ENCODE data around the gene KDM7A.
"Not testable (repeated sequence)": the region's sequence is repeated elsewhere in the genome, so short reads cannot be mapped to it uniquely, and the experiment has no call there.

Gene KDM7A

GRCh38 chr7:140161047-140161446 lies 15.7 kb downstream of the KDM7A start:
- DNase-seq (ENCODE audit: low read depth in 1 of 2, low spot score in 1 of 2) = no peak

GRCh38 chr7:140160308-140160707 lies 16.5 kb downstream of the KDM7A start:
- no peak for DNase-seq (ENCODE audit: low read depth in 1 of 2, low spot score in 1 of 2)

DNA sequence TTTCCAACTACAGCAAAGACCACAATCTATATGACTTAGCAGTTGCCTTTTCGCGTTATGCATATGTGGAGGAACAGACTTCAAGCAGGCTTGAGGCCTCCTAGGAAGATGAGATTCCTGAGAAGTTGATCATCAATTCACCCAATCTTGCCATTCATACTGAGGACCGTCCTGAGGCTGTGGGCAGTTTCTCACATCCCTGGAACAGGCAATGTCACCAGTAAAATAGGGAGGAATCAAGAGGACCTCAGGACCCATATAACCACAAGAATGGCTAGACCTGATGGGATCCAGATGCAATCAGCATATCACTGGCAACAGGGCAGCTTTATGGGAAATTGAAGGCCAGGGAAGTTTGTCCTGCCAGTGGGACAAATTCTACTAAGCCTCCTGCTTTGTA lies 17.3 kb downstream of the KDM7A start:
- DNase-seq (ENCODE audit: low read depth in 1 of 2, low spot score in 1 of 2) = no peak

DNA sequence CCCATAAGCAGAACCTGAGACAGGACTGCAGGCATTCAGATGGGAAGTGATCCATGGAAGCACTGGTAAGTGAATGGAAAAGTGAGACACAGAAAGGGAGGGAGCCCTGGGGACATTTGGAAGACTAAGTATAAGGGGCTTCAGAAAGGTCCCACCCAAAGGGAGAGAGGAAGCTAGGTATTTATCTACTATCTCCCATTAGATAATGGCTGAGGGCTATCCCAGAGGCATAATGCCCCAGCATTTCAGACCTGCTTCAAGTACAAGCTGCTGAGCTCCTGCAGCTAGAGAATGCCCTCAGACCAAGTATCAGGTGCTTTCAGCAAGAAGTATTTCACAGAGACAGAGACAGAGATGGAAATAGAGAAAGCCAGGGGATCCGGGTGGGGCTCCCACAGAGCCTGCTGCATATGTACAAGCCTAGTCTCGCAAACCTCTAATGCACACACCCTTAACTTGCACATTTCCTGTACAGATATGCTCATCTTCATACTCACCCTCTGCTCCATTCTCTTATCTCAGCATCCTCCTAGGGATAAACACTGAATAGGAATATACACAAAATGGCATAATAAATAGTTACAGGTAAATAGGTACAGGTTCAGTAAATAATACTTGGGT lies 20.2 kb downstream of the KDM7A start:
- no peak for DNase-seq (ENCODE audit: low read depth in 1 of 2, low spot score in 1 of 2)

DNA sequence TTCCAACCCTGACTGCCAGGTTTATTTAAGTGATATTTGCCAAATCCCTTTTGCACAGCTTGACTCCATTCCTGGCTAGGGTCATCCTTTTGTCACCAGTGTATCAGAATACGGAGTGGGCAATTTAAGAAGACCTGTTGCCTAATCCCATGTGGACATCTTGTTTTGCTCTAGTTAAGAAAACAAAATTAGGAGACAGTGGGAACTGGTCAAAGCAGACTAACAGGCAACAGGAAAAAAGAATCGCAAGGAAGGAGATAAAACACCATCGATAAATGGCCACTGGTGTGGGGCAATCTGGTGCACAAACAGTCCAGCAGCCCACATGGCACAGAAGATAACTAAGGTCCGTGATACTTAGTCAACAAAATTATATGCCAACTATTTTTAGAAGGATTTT lies 21.4 kb downstream of the KDM7A start:
- no peak for DNase-seq (ENCODE audit: low read depth in 1 of 2, low spot score in 1 of 2)

DNA sequence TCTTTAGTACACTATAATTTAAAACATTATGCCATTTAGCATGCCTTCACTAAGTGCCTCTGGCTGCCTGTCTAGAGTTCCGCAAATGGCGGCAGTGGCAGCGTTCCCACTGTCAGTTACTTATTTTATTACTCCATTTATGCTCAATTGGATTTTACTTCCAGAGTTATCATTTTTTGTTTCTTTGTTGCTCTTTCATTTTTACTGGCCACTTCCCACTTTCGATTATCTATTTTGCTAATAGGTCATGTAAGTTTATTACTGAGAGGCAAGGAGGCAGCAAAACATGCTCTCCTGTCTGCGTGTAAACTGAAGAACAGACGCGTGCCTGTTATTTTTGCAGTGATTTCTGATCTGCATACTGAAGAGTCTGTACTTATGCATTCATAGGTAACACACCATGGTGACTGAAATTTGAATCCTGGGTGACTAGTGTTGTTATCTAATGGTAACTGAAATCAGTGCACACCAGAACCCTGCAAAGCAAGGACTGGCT lies 23.1 kb downstream of the KDM7A start:
- no peak for DNase-seq (ENCODE audit: low read depth in 1 of 2, low spot score in 1 of 2)

DNA sequence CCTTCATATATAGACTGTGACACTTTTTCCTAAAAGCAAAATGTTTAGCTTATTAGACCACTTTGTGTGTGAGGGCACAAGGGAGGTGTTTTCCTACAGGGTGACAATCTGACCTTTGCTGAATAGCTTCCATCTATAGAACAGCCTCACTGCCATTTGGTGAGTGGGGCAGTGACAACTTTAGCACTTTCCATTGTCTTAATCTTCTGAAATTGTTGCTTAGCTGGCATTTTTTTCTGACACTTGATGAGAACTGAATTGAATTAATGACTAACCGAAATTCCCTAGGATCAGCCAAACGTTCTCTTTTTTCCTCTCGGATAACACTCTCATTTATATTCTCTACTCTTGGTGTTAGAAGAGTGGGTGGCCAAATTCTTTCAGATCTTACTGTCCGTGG lies 30.2 kb downstream of the KDM7A start:
- no peak for DNase-seq (ENCODE audit: low read depth in 1 of 2, low spot score in 1 of 2)

DNA sequence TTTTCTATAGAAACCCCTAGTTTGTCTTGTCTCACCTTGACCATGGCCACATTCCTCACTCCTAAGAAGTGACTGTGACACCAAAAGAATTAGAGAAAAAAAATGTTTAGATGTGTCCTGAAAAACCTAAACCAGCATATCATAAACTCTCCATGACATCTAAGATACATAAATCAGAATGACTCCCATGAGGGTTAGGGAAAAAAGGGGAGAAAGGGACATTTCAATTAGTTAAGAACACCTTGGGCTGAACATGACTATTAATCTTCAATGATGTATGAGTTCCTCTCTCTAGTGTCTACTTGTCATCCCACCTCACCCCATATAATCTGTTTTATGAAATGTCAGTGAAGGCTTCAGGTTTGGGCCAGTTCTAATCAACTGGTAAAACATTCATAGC lies 31.1 kb downstream of the KDM7A start:
- DNase-seq (ENCODE audit: low read depth in 1 of 2, low spot score in 1 of 2) = no peak

GRCh38 chr7:140144821-140145220 lies 32.0 kb downstream of the KDM7A start:
- no peak for DNase-seq (ENCODE audit: low read depth in 1 of 2, low spot score in 1 of 2)

DNA sequence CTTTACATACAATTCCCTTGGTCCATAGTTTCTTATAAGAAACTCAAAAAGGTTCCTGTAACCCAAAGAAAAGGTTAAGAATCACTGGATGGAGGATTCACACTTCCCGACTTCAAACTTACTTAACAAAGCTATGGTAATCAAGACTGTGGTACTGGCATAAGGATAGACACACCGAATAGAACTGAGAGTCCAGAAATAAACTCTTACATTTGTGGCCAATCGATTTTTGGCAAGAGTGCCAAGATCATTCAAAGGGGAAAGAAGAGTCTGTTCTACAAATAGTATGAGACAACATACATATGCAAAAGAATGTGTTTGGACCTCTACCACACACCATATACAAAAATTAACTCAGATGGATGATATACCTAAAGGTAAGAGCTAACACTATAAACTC lies 32.8 kb downstream of the KDM7A start:
- DNase-seq (ENCODE audit: low read depth in 1 of 2, low spot score in 1 of 2) = no peak

DNA sequence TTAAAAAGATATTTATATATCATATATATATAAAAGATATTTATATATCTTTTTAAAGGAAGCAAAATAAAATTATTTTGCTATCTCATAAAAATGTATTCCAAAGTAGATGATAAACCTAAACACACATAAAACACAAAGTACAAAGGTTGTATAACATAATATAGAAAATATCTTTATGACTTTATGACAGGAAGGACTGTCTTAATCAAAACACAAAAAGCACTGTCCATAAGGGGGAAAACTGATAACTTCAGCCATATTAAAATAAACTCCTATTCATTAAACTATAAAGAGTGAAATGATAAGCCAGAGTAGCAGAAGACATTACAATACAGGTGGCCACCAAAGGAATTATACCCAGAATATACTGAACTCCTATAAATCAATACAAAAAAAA lies 34.8 kb downstream of the KDM7A start:
- no peak for DNase-seq (ENCODE audit: low read depth in 1 of 2, low spot score in 1 of 2)

DNA sequence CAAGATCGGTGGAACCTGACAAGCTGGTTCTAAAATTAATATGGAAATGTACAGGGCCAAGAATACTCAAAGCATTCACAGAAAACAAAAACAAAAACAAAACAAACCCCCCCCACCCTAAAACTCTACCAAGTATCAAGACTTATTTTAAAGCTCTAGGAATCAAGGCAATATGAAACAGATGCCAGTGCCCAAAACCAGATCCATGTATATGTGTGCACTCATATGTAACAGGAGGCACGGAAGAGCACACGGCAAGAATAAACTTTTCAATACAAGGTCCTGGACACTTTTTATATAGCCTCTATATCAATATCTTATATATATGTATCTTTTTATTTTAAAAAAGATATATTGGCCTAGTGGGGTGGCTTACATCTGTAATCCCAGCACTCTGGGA lies 35.5 kb downstream of the KDM7A start:
- no peak for DNase-seq (ENCODE audit: low read depth in 1 of 2, low spot score in 1 of 2)

GRCh38 chr7:140137078-140137477 lies 39.7 kb downstream of the KDM7A start:
- DNase-seq (ENCODE audit: low read depth in 1 of 2, low spot score in 1 of 2) = no peak

- no peak for DNase-seq (ENCODE audit: low read depth in 1 of 2, low spot score in 1 of 2)
Observed at GRCh38 chr7:140136073-140136472, 40.7 kb downstream of the KDM7A start.

DNA sequence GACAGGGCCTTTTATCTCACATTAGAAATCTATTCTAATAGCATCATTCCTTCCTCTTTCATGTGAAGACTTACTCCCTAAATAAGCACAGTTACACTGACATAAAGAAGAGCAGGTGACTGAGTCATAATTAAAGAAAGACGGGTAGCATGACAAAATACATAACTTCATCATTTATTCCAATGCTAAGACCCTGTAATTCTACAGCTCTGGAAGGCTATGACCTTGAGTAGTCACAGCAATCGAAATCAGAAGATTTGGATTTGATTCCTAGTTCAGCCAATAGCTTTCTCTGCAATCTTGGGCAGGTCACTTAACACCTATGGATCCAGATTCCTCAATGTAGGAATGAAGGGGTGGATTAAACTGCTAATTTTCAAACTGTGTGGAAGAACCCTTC lies 42.7 kb downstream of the KDM7A start:
- DNase-seq (ENCODE audit: low read depth in 1 of 2, low spot score in 1 of 2) = no peak

- DNase-seq (ENCODE audit: low read depth in 1 of 2, low spot score in 1 of 2) = no peak
Observed at GRCh38 chr7:140127360-140128127, 49.2 kb downstream of the KDM7A start.

DNA sequence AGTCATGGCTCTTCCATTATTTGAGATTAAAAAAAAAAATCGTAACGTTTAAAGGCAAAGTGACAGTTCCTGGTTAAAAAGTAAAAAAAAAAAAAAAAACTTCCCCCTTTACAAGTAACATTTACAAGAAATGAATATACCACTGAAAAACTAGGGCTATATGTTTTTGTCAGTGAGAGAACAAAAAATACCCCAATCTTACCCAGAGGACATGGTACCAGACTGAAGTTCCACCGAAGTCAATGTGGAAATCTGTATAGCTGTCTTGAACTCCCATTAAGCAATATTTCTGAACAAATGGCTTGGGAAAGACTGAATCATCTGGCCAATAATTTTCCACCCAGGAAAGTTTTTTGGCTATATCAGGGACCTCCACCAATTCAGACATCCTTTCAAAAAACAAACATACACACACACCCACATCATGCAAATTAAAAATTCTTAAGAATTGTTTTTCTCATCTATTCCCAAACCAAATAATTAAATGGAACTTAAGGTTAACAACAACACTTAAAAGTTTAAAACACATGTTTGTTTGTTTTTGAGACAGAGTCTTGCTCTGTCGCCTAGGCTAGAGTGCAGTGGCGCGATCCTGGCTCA lies 50.2 kb downstream of the KDM7A start:
- DNase-seq (ENCODE audit: low read depth in 1 of 2, low spot score in 1 of 2) = no peak

DNA sequence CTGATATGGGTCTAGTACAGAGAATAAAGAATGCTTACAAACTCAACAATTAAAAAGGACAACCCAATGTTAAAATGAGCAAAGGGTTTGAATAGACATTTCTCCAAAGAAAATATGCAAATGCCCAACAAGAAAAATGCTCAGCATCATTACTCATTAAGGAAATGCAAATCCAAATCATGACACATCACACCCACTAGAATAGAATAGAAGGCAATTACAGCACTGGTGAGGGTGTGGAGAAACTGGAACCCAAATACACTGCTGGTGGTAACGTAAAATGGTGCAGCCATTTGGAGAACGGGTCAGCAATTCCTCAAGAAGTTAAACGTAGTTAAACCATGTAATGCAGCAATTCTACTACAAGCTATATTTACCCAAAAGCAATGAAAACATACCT lies 53.8 kb downstream of the KDM7A start:
- DNase-seq (ENCODE audit: low read depth in 1 of 2, low spot score in 1 of 2) = no peak

DNA sequence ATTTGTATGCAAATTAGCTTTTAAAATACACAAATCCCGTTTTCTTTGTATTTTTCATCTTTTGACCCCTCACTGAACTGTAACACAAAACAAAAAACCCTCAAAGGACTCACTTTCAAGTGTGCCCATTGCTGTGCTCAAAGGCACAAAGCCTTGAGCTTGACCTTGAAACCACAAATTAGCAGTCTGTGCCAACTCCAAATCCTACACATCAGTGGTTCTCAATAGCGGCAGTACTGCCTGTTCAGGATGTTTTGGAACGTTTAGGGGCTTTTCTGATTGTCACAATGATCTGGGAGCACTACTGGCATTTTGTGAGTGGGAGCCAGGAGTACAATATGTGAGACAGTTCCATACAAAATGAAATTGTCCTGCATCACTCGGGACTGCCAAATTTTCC lies 55.5 kb downstream of the KDM7A start:
- no peak for DNase-seq (ENCODE audit: low read depth in 1 of 2, low spot score in 1 of 2)

DNA sequence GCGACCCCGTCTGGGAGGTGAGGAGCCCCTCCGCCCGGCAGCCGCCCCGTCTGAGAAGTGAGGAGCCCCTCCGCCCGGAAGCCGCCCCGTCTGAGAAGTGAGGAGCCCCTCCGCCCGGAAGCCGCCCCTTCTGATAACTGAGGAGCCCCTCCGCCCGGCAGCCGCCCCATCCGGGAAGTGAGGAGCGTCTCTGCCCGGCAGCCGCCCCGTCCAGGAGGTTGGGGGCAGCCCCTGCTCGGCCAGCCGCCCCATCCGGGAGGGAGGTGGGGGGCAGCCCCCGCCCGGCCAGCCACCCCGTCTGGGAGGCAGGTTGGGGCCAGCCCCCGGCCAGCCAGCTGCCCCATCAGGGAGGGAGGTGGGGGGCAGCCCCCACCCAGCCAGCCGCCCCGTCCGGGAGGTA lies 62.0 kb downstream of the KDM7A start:
- not testable (repeated sequence) for DNase-seq (ENCODE audit: low read depth in 1 of 2, low spot score in 1 of 2)

DNA sequence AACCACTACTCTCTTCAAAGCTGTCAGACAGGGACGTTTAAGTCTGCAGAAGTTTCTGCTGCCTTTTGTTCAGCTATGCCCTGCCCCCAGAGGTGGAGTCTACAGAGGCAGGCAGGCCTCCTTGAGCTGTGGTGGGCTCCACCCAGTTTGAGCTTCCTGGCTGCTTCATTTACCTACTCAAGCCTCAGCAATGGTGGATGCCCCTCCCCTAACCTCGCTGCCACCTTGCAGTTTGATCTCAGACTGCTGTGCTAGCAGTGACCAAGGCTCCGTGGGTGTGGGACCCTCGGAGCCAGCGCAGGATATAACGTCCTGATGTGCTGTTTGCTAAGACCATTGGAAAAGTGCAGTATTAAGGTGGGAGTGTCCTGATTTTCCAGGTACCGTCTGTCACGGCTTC lies 68.0 kb downstream of the KDM7A start:
- DNase-seq (ENCODE audit: low read depth in 1 of 2, low spot score in 1 of 2) = not testable (repeated sequence)

DNA sequence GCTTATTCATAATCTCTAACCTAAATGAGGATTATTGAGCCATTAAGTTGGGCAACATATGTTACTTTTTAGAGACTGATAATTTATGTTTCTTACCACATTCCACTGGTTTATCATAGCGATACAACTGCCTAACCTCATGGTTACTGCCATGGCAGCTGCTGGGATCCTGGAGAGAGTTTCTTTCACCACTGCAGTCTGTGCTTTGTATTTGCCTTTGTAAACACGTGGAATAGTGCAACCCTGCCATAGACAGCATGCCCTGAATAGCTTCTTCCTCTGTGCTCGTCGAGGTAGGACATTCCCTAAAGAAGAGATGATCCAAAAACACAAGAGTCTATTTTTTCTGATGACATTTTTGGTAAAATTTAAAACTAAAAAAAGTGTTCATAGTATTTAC lies 80.3 kb downstream of the KDM7A start:
- no peak for DNase-seq (ENCODE audit: low read depth in 1 of 2, low spot score in 1 of 2)
